ENCODE measurements around the gene CALML3. TPM values are rescaled to one million over a fixed set of nuclear protein-coding genes. Genes with fewer than 3 reads are reported as not detected.

Gene CALML3
- total and polyA plus RNA-seq, 4 donors = 0.02 to 0.11 (median 0.04) TPM; not detected in 1

- WGBS, 2 donors = 95% methylated on average over 11 of the region's 11 CpGs
- ATAC-seq (ENCODE audit: insufficient read depth, low FRiP score) (no peak), DNase-seq (no peak)
Measured at GRCh38 chr10:5477948-5478693, 46.6 kb upstream of the CALML3 start.

GRCh38 chr10:5478694-5479305 lies 46.0 kb upstream of the CALML3 start:
- DNase-seq (no peak), ATAC-seq (ENCODE audit: insufficient read depth, low FRiP score) (no peak)
- no peak for TF ChIP-seq CTCF (IDR thresholded peaks at IDR 0.05; ENCODE audit: control extremely low read depth, extremely low read depth)
- H3K36me3 ChIP-seq (ENCODE audit: control insufficient read depth in 4 of 4, insufficient read depth in 4 of 4, low read length in 4 of 4) = no peaks in the 10 kb centered on the region
- no peaks in the 10 kb centered on the region for H3K9me3 ChIP-seq (ENCODE audit: control insufficient read depth in 4 of 4, insufficient read depth in 3 of 4, low read length in 3 of 4)
- H3K4me3 ChIP-seq = no peak overlapping the region
- no peaks in the 10 kb centered on the region for H3K27me3 ChIP-seq (ENCODE audit: control insufficient read depth in 3 of 3, insufficient read depth in 3 of 3, low read length in 2 of 3)
- H3K9ac ChIP-seq (ENCODE audit: insufficient read depth in 1 of 2, low read length in 2 of 2) = no peak overlapping the region
- H3K27ac ChIP-seq (ENCODE audit: low read depth in 1 of 2, low read length in 1 of 2) = no peak overlapping the region
- WGBS, 2 donors = 94 to 95% methylated on average over 18 of the region's 18 CpGs
- no peaks in the 10 kb centered on the region for H3K4me1 ChIP-seq (ENCODE audit: control insufficient read depth in 5 of 5, insufficient read depth in 5 of 5, low read length in 5 of 5)

More at GRCh38 chr10:5477948-5478693, 46.6 kb upstream of the CALML3 start:
- no peak for TF ChIP-seq CTCF (IDR thresholded peaks at IDR 0.05; ENCODE audit: control extremely low read depth, extremely low read depth)
- no peak overlapping the region for H3K27ac ChIP-seq (ENCODE audit: low read depth in 1 of 2, low read length in 1 of 2)
- no peaks in the 10 kb centered on the region for H3K36me3 ChIP-seq (ENCODE audit: control insufficient read depth in 4 of 4, insufficient read depth in 4 of 4, low read length in 4 of 4)
- H3K9me3 ChIP-seq (ENCODE audit: control insufficient read depth in 4 of 4, insufficient read depth in 3 of 4, low read length in 3 of 4) = no peaks in the 10 kb centered on the region
- no peak overlapping the region for H3K9ac ChIP-seq (ENCODE audit: insufficient read depth in 1 of 2, low read length in 2 of 2)
- H3K27me3 ChIP-seq (ENCODE audit: control insufficient read depth in 3 of 3, insufficient read depth in 3 of 3, low read length in 2 of 3) = no peaks in the 10 kb centered on the region
- H3K4me3 ChIP-seq = no peak overlapping the region
- H3K4me1 ChIP-seq (ENCODE audit: control insufficient read depth in 5 of 5, insufficient read depth in 5 of 5, low read length in 5 of 5) = no peaks in the 10 kb centered on the region

GRCh38 chr10:5479481-5480161 lies 45.1 kb upstream of the CALML3 start:
- Histone ChIP-seq H3K27me3 (ENCODE audit: control insufficient read depth in 3 of 3, insufficient read depth in 3 of 3, low read length in 2 of 3) (no peaks in the 10 kb centered on the region), H3K36me3 (ENCODE audit: control insufficient read depth in 4 of 4, insufficient read depth in 4 of 4, low read length in 4 of 4) (no peaks in the 10 kb centered on the region), H3K4me3 (no peak overlapping the region), H3K9me3 (ENCODE audit: control insufficient read depth in 4 of 4, insufficient read depth in 3 of 4, low read length in 3 of 4) (no peaks in the 10 kb centered on the region), H3K9ac (ENCODE audit: insufficient read depth in 1 of 2, low read length in 2 of 2) (no peak overlapping the region), H3K4me1 (ENCODE audit: control insufficient read depth in 5 of 5, insufficient read depth in 5 of 5, low read length in 5 of 5) (no peaks in the 10 kb centered on the region), H3K27ac (ENCODE audit: low read depth in 1 of 2, low read length in 1 of 2) (no peak overlapping the region)
- no peak for TF ChIP-seq CTCF (IDR thresholded peaks at IDR 0.05; ENCODE audit: control extremely low read depth, extremely low read depth)
- no peak for ATAC-seq (ENCODE audit: insufficient read depth, low FRiP score)
- WGBS, 2 donors = 48 to 61% methylated on average over 14 of the region's 14 CpGs
- no peak for DNase-seq

Data from lung (tissue), 12 donors.